Measurements from ENCODE around the gene NBPF3.

- TF ChIP-seq CTCF (IDR thresholded peaks at IDR 0.05; ENCODE audit: borderline replicate concordance, extremely low read depth, low read length, poor library complexity, severe bottlenecking) (peak; percentile 39), EZH2 (IDR thresholded peaks at IDR 0.05; ENCODE audit: borderline replicate concordance, low read depth, low read length, severe bottlenecking) (no peak)
Measured at GRCh38 chr1:21468599-21468998, 28.7 kb downstream of the NBPF3 start.
